Upper lobe of left lung (tissue), 4 donors: Measurements from ENCODE around the gene MID1.

Experiments
- CTCF ChIP-seq, 6 experiments: fragments of 450-650 bp in 4 of 6; fragments of 200-600 bp in 2 of 6; sonication (generic) in 2 of 6; IDR thresholded peaks; one replicate each; pipeline ENCODE4 v1.5.1; 2016 to 2019; ENCODE audit warnings: antibody characterized with exemption in 6 of 6
- EP300 ChIP-seq, 4 donors: sonication (generic); formaldehyde crosslinking; IDR thresholded peaks; one replicate each; pipeline ENCODE4 v1.5.1; 2017; ENCODE audit warnings: antibody characterized with exemption in 4 of 4, control low read depth in 2 of 4

GRCh38 chrX:10483191-10483831, 137.1 kb downstream of the MID1 start:
- TF ChIP-seq CTCF (IDR thresholded peaks at IDR 0.05) (no peak), EP300 (IDR thresholded peaks at IDR 0.05) (peak in 3 of 4 donors; percentile 20 to 70 (median 36))
